Karpas-422 (cell line): ENCODE results near the gene SLC6A3. TPM values are rescaled to one million over a fixed set of nuclear protein-coding genes. Genes with fewer than 3 reads are reported as not detected.

Experiments used
- DNase-seq: peaks from one replicate; pipeline ENCODE4 v3.0.0-alpha.2; 2015
- H2AFZ ChIP-seq: fragments of 200-600 bp; sonication (generic); 2 replicates; pipeline ENCODE4 v1.6.1; 2014; ENCODE audit warnings: antibody characterized with exemption, low read length, mixed read lengths
- H3K27ac ChIP-seq: fragments of 200-600 bp; sonication (generic); 2 replicates; pipeline ENCODE4 v1.5.1; 2014; ENCODE audit warnings: mild to moderate bottlenecking, low read length, moderate library complexity
- H3K27me3 ChIP-seq: fragments of 200-600 bp; sonication (generic); 2 replicates; pipeline ENCODE4 v1.6.1; 2014; ENCODE audit warnings: low read length, mixed read lengths
- H3K36me3 ChIP-seq: fragments of 200-600 bp; sonication (generic); 2 replicates; pipeline ENCODE4 v1.6.1; 2014; ENCODE audit warnings: low read length, mixed read lengths; ENCODE audit not compliant: insufficient read depth
- H3K4me1 ChIP-seq: fragments of 200-600 bp; sonication (generic); 2 replicates; pipeline ENCODE4 v1.6.1; 2014; ENCODE audit warnings: mild to moderate bottlenecking, low read length, mixed read lengths
- H3K4me2 ChIP-seq: fragments of 200-600 bp; sonication (generic); 2 replicates; pipeline ENCODE4 v1.6.1; 2014; ENCODE audit warnings: low read length, low read depth, mild to moderate bottlenecking; ENCODE audit not compliant: poor library complexity, severe bottlenecking
- H3K4me3 ChIP-seq: fragments of 200-600 bp; sonication (generic); 2 replicates; pipeline ENCODE4 v1.5.1; 2014; ENCODE audit warnings: mild to moderate bottlenecking, antibody characterized with exemption, low read length, mixed read lengths
- H3K79me2 ChIP-seq: fragments of 200-600 bp; sonication (generic); 2 replicates; pipeline ENCODE4 v1.6.1; 2014; ENCODE audit warnings: mild to moderate bottlenecking, low read length, mixed read lengths
- H3K9ac ChIP-seq: fragments of 200-600 bp; sonication (generic); 2 replicates; pipeline ENCODE4 v1.6.0; 2014; ENCODE audit warnings: low read length
- H3K9me2 ChIP-seq: fragments of 200-600 bp; sonication (generic), shearing (Covaris generic); replicated peaks from 2 replicates; pipeline ENCODE4 v1.6.0; 2014; ENCODE audit warnings: mild to moderate bottlenecking, low read length, moderate library complexity; ENCODE audit not compliant: insufficient read depth
- H3K9me3 ChIP-seq: fragments of 300-700, 200-600 bp; sonication (generic); 2 replicates; pipeline ENCODE4 v1.6.1; 2014; ENCODE audit warnings: low read length, mixed read lengths
- H4K20me1 ChIP-seq: fragments of 200-600 bp; sonication (generic); 2 replicates; pipeline ENCODE4 v1.6.1; 2014; ENCODE audit warnings: mild to moderate bottlenecking, antibody characterized with exemption, low read length, low read depth; ENCODE audit not compliant: insufficient read depth
- total RNA-seq: library from RNA; depleted of rRNA; stranded (reverse); fragments of >200 nt; shearing (Covaris generic); gene quantifications from 2 replicates; pipeline ENCODE4 v1.2.3, GENCODE V29; 2014; ENCODE audit warnings: low replicate concordance

The SLC6A3 gene
- total RNA-seq, 1 experiment from 2014 or later, result not detected

DNA sequence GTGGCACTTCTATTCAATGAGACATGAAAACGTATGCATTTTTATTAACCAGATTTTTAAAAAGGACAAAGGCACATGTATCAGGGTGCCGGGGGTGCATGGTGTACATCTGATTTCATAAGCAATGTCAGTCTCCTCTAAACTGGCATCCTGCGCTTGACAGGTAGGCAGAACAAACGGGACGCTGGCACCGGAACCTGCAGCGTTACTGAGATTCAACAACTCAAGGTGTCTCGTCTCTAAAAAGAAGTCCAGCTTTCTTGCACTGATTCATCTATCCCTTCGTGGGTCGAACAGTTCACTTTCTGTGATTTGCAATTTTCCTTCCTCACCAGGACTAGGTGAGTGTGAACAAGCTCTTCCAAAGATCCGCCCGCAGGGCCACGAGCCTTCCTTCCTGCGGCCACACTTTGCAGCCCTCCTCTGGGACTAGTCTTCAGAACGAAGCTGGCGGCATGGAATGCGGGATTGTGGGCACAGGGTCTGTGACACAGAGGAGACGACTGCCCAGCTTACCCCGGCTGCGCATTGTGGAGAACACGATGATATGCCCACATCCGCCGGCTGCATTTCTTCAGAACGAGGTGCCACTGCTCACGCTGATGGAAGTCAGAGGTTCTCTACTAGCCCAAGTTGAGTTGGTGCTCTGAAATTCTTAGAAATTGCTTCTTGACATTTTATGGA, 7.2 kb downstream of the SLC6A3 start:
- H2AFZ ChIP-seq, result no peak overlapping the region
- no peak for DNase-seq
- H3K9me3 ChIP-seq, result no peaks in the 10 kb centered on the region
- H3K4me1 ChIP-seq, result no peaks in the 10 kb centered on the region
- H3K36me3 ChIP-seq, result no peaks in the 10 kb centered on the region
- H3K27ac ChIP-seq, result no peak overlapping the region
- H3K4me2 ChIP-seq, result no peak overlapping the region
- no peaks in the 10 kb centered on the region for H4K20me1 ChIP-seq
- no peak overlapping the region for H3K9ac ChIP-seq
- no peaks in the 10 kb centered on the region for H3K27me3 ChIP-seq
- H3K79me2 ChIP-seq, result no peaks in the 10 kb centered on the region
- H3K4me3 ChIP-seq, result no peak overlapping the region
- H3K9me2 ChIP-seq, result no peaks in the 10 kb centered on the region

DNA sequence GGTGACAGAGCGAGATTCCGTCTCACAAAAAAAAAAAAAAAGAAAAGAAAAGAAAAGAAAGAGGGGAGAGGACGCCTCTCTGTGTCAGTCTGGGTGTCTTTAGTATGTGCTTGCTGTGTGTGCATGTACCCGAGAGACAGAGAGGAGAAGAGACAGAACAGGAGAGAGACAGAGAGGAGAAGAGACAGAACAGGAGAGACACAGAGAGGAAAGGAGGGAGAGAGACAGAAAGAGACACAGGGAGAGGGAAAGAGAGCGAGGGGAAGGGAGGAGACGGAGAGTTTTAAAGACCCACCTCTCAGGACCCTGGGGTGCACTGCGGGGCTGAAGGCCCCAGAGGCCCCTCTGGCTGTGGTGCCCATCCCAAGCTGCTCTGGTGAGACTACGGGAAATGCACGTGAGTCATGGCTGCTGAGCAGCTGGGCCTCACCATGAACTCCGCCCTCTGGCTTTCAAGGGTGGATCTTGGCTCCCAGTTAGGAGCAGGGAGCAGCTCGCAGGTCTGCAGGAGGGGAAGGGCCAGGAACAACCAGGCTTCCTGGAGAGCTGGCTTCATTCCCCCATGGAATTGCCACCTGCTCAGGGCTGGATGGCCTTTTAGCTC, 7.9 kb downstream of the SLC6A3 start:
- Histone ChIP-seq H3K9me2 (no peaks in the 10 kb centered on the region), H4K20me1 (no peaks in the 10 kb centered on the region), H3K9me3 (no peaks in the 10 kb centered on the region), H3K4me1 (no peaks in the 10 kb centered on the region), H2AFZ (no peak overlapping the region), H3K9ac (no peak overlapping the region), H3K4me3 (no peak overlapping the region), H3K36me3 (no peaks in the 10 kb centered on the region), H3K4me2 (no peak overlapping the region), H3K79me2 (no peaks in the 10 kb centered on the region), H3K27ac (no peak overlapping the region), H3K27me3 (no peaks in the 10 kb centered on the region)
- no peak for DNase-seq

DNA sequence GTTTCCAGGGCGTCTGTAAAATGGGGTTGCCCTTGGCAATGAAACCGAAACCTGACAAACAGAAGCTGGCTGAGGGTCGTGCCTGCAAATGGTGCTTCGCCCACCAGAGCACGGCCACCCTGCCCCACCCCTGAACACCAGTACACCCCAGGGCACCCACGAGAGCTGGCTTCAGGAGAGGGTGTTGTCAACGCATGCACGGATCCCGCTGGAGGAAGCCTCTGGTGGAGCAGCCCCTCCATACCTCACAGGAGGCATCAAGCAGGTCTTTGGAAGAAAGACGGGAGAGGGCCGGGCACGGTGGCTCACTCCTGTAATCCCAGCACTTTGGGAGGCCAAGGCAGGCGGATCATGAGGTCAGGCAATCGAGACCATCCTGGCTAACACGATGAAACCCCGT, 8.6 kb downstream of the SLC6A3 start:
- no peak for DNase-seq
- H3K4me3 ChIP-seq, result no peak overlapping the region
- no peaks in the 10 kb centered on the region for H4K20me1 ChIP-seq
- H3K27ac ChIP-seq, result no peak overlapping the region
- no peaks in the 10 kb centered on the region for H3K79me2 ChIP-seq
- H3K9me2 ChIP-seq, result no peaks in the 10 kb centered on the region
- H2AFZ ChIP-seq, result no peak overlapping the region
- H3K27me3 ChIP-seq, result no peaks in the 10 kb centered on the region
- H3K4me2 ChIP-seq, result no peak overlapping the region
- no peaks in the 10 kb centered on the region for H3K9me3 ChIP-seq
- no peaks in the 10 kb centered on the region for H3K4me1 ChIP-seq
- H3K36me3 ChIP-seq, result no peaks in the 10 kb centered on the region
- no peak overlapping the region for H3K9ac ChIP-seq

DNA sequence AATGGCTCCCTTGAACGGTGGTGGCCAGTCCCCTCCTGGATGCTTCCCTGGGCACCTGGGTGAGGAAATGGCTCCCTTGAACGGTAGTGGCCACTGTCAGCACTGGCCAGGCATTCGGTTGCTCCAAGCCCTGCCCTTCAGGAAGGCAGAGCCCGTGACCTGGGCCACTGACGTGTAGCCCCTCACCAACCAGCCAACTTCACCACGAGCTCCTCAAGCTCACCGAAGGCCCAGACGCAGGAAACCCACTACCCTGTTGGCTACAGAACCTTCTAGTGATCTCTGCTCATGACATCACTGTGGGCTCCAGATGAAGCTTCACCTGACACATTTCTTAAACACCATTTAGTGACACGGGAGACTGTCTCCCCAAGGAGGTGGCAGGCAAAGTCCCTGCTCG, 9.2 kb downstream of the SLC6A3 start:
- H3K9me3 ChIP-seq, result no peaks in the 10 kb centered on the region

DNA sequence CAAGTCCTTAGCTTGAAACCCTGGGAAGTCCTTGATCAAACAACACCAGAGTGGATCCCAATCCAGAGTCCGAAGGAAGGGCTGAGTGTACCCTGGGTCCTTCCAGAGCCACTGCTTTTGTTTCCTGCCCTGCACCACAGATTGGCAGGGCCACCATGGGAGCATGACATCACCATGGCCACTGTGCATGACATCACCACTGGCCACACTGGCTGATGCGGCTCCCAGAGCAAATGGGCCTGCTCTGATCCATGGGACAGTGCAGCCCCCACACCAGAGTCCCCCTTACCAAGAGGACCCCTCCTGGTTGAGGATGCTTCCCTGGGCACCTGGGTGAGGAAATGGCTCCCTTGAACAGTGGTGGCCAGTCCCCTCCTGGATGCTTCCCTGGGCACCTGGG, 9.9 kb downstream of the SLC6A3 start:
- no peaks in the 10 kb centered on the region for H3K27me3 ChIP-seq
- no peak overlapping the region for H3K4me2 ChIP-seq
- H2AFZ ChIP-seq, result no peak overlapping the region
- H3K9me3 ChIP-seq, result no peaks in the 10 kb centered on the region
- no peaks in the 10 kb centered on the region for H3K4me1 ChIP-seq
- no peaks in the 10 kb centered on the region for H3K9me2 ChIP-seq
- no peaks in the 10 kb centered on the region for H3K79me2 ChIP-seq
- H4K20me1 ChIP-seq, result no peaks in the 10 kb centered on the region
- H3K9ac ChIP-seq, result no peak overlapping the region
- no peak overlapping the region for H3K27ac ChIP-seq
- no peak for DNase-seq
- no peak overlapping the region for H3K4me3 ChIP-seq
- no peaks in the 10 kb centered on the region for H3K36me3 ChIP-seq

More for the DNA sequence above, 9.2 kb downstream of the SLC6A3 start:
- Histone ChIP-seq H3K27ac (no peak overlapping the region), H4K20me1 (no peaks in the 10 kb centered on the region), H3K36me3 (no peaks in the 10 kb centered on the region), H3K27me3 (no peaks in the 10 kb centered on the region), H3K4me1 (no peaks in the 10 kb centered on the region), H3K9ac (no peak overlapping the region), H3K4me2 (no peak overlapping the region), H3K9me2 (no peaks in the 10 kb centered on the region), H2AFZ (no peak overlapping the region), H3K79me2 (no peaks in the 10 kb centered on the region), H3K4me3 (no peak overlapping the region)
- DNase-seq, result no peak

DNA sequence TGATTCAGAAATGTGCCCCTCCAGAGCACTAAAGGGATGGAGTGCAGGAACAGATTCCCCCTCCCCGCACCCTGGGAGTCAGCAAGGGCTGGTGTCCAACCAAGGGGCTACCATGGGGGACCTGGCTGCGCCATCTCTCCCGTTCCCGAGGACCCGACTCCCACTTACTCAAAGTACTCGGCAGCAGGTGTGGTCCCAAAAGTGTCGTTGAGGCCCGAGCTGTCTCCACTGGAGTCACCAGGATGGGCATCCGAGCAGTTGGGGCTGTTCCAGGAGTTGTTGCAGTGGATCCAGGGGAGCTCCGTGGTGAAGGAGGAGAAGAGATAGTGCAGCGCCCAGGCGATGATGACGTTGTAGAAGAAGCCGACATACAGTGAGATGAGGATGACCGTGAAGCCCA, 12.9 kb downstream of the SLC6A3 start:
- Histone ChIP-seq H3K36me3 (no peaks in the 10 kb centered on the region), H3K79me2 (no peaks in the 10 kb centered on the region), H3K4me1 (no peaks in the 10 kb centered on the region), H3K27ac (no peak overlapping the region), H3K4me2 (no peak overlapping the region), H3K4me3 (no peak overlapping the region), H3K27me3 (no peaks in the 10 kb centered on the region), H3K9me2 (no peaks in the 10 kb centered on the region), H2AFZ (no peak overlapping the region), H3K9me3 (peaks cover 9% of the 10 kb centered on the region; the same call in 1 of the 2 replicates), H3K9ac (no peak overlapping the region), H4K20me1 (no peaks in the 10 kb centered on the region)
- DNase-seq, result no peak

DNA sequence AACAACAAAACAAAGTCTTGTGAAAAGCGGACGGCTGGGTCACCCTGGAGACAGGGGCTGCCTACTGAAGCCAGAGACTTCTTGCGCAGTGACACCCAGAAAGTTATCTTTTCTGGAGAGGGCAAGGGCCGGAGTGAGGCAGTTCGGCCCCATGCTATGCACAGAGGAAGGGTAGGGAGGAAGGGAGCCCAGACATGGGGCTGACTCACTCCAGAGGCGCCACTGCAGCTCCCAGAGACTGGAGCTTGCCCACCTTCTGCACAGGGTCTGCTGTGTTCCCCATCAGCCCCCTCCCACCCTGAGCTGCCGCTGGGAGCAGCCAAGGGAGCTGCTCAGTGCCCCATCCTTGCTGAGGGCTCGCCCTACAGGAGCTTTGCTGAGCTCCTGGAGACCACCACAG, 13.3 kb downstream of the SLC6A3 start:
- no peak overlapping the region for H3K27ac ChIP-seq
- no peak overlapping the region for H3K9ac ChIP-seq
- H3K36me3 ChIP-seq, result no peaks in the 10 kb centered on the region
- H3K4me3 ChIP-seq, result no peak overlapping the region
- no peaks in the 10 kb centered on the region for H3K4me1 ChIP-seq
- DNase-seq, result no peak
- no peaks in the 10 kb centered on the region for H3K79me2 ChIP-seq
- H3K9me3 ChIP-seq, result peaks cover 9% of the 10 kb centered on the region; the same call in 1 of the 2 replicates
- H3K27me3 ChIP-seq, result no peaks in the 10 kb centered on the region
- no peak overlapping the region for H3K4me2 ChIP-seq
- no peaks in the 10 kb centered on the region for H4K20me1 ChIP-seq
- H3K9me2 ChIP-seq, result no peaks in the 10 kb centered on the region
- H2AFZ ChIP-seq, result no peak overlapping the region

DNA sequence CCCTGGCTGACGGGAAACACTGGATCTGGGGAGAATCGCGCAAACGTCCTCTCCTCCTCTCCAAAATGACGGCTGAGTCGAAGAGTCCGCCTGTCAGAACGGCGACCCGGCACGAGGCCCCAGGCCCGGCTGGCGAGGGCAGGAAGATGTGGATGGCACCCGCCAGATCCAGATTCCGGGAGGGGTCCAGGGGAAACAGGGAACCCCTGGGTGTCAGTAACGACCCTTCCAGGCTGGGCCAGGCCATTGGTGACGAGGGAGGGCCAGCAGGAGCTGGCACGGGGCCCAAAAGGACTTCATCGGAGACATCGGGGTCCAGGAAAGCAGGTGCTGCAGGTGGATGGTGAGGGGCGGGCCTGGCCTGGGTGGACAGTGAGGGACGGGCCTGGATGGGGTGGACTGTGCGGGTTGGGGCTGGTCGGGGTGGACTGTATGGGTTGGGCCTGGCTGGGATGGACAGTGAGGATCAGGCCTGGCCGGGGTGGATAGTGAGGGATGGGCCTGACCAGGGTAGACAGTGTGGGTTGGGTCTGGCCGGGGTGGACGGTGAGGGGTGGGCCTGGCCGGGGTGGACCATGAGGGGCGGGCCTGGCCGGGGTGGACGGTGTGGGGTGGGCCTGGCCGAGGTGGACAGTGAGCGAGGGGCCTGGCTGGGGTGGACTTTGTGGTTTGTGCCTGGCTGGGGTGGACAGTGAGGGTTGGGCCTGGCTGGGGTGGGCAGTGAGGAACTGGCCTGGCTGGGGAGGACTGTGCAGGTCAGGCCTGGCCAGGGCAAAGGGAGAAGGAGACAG, 14.0 kb downstream of the SLC6A3 start:
- H3K9me3 ChIP-seq, result peaks cover 9% of the 10 kb centered on the region; the same call in 1 of the 2 replicates
- H2AFZ ChIP-seq, result no peak overlapping the region
- H3K36me3 ChIP-seq, result no peaks in the 10 kb centered on the region
- no peaks in the 10 kb centered on the region for H3K9me2 ChIP-seq
- no peak overlapping the region for H3K4me3 ChIP-seq
- H3K27me3 ChIP-seq, result no peaks in the 10 kb centered on the region
- H3K4me1 ChIP-seq, result no peaks in the 10 kb centered on the region
- no peak for DNase-seq
- H3K9ac ChIP-seq, result no peak overlapping the region
- no peak overlapping the region for H3K27ac ChIP-seq
- no peak overlapping the region for H3K4me2 ChIP-seq
- no peaks in the 10 kb centered on the region for H4K20me1 ChIP-seq
- no peaks in the 10 kb centered on the region for H3K79me2 ChIP-seq
